Prostate gland (tissue), 2 donors: ENCODE results near the gene SPATA31D1. TPM values are rescaled to one million over a fixed set of nuclear protein-coding genes. Genes with fewer than 3 reads are reported as not detected.
"Not testable (repeated sequence)": the region's sequence is repeated elsewhere in the genome, so short reads cannot be mapped to it uniquely, and the experiment has no call there.

Experiments used
- DNase-seq: peaks from one replicate; pipeline ENCODE4 v3.0.0-alpha.2; 2019; ENCODE audit warnings: low spot score
- H3K27ac ChIP-seq, 2 donors: fragments of 200-600 bp; sonication (generic); 2 replicates each; pipeline ENCODE4 v1.5.1; 2017 to 2019
- H3K27me3 ChIP-seq: fragments of 200-600 bp; sonication (generic); replicated peaks from 2 replicates; pipeline ENCODE4 v1.5.1; 2019; ENCODE audit not compliant: insufficient read depth
- H3K36me3 ChIP-seq, 2 donors: fragments of 200-600 bp; sonication (generic); 1 replicate in 1 of 2; 2 replicates in 1 of 2; pipeline versions ENCODE4 v1.5.1 to v1.8.1; 2017 to 2019
- H3K4me1 ChIP-seq: fragments of 200-600 bp; sonication (generic); replicated peaks from 2 replicates; pipeline ENCODE4 v1.5.1; 2019
- H3K4me3 ChIP-seq, 2 donors: fragments of 200-600 bp; sonication (generic); 2 replicates each; pipeline ENCODE4 v1.5.1; 2017 to 2019
- H3K9me3 ChIP-seq: fragments of 200-600 bp; sonication (generic); 2 replicates; pipeline ENCODE4 v1.5.1; 2017
- POLR2A ChIP-seq: fragments of 450-650 bp; IDR thresholded peaks from one replicate; pipeline ENCODE4 v1.6.1; 2016; ENCODE audit warnings: antibody characterized with exemption, mild to moderate bottlenecking
- POLR2AphosphoS5 ChIP-seq: sonication (generic); formaldehyde crosslinking; IDR thresholded peaks from one replicate; pipeline ENCODE4 v1.6.1; 2017; ENCODE audit warnings: antibody characterized with exemption
- WGBS: methylation state at CpG from one replicate; pipeline ENCODE4 v1.1.5; 2018; 5-methylcytosine and 5-hydroxymethylcytosine counted together
- intact Hi-C: fragments of 100-400 bp; cut with DNase I; formaldehyde crosslinking; loops from one replicate; pipeline ENCODE4 v1.14.2; 2022
- total RNA-seq, 2 donors: library from RNA; depleted of rRNA; stranded (reverse); fragments of >200 nt; gene quantifications; one replicate each; pipeline ENCODE4 v1.1.0, GENCODE V29; 2016
- TF ChIP-seq, protein P1 (sequence below), 4 experiments: fragments of 200-600 bp in 2 of 4; fragments of 450-650 bp in 2 of 4; sonication (generic) in 2 of 4; IDR thresholded peaks; 1 replicate in 3 of 4; 2 replicates in 1 of 4; pipeline ENCODE4 v1.5.1; 2016 to 2019; ENCODE audit warnings: antibody characterized with exemption in 4 of 4, mild to moderate bottlenecking in 2 of 4, moderate library complexity in 2 of 4

The SPATA31D1 gene
- 1 to 10 TPM in 1 of 2 donors, not detected in 1; 2.0 TPM for total RNA-seq

- H3K36me3 ChIP-seq, DNase-seq, H3K27ac ChIP-seq, H3K4me1 ChIP-seq, intact Hi-C loops, H3K4me3 ChIP-seq, H3K27me3 ChIP-seq, H3K9me3 ChIP-seq: not testable (repeated sequence)
- 96% methylated on average over 1 of the region's 1 CpG for WGBS
Observed at GRCh38 chr9:81988472-81988871, at the start of gene SPATA31D1. SPATA31D1 (plus strand) TSS chr9:81988772; CDS start chr9:81988819, 47 bp downstream.

DNA sequence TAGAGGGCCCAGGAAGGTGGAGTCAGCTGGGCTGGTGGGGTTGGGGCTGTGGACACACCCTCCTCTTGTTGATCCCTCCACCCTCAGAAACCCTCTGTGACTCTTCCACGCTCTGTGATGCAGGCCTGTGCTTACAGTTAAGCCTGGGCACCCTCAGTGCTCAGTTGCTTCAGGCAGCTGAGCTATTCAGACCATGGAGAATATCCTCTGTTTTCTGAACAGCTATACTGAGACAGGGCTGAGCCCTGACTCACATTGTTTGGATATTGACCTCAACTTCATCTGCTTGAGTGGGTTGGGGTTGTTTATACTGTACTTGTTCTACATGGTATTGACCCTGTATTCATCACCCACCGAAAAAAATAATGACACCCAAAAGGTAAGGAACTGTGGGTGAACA lies 45.2 kb upstream of the SPATA31D1 start, which contains the start of gene SPATA31D3:
TSS of gene SPATA31D3 (plus strand) at position 108 of the 400 bp plus-strand sequence. CDS start at position 194, 86 bp downstream.
- WGBS = no CpG with 5 or more reads among the region's 2 CpGs
- intact Hi-C loops, H3K4me1 ChIP-seq, DNase-seq, H3K27ac ChIP-seq, H3K4me3 ChIP-seq, H3K27me3 ChIP-seq, H3K9me3 ChIP-seq, H3K36me3 ChIP-seq: not testable (repeated sequence)

- no CpG with 5 or more reads among the region's 3 CpGs for WGBS
- H3K4me3 ChIP-seq, intact Hi-C loops, H3K27me3 ChIP-seq, H3K36me3 ChIP-seq, DNase-seq, H3K9me3 ChIP-seq, H3K27ac ChIP-seq, H3K4me1 ChIP-seq: not testable (repeated sequence)
Observed at GRCh38 chr9:81948650-81949049, 39.9 kb upstream of the SPATA31D1 start.

GRCh38 chr9:81953096-81953495 lies 35.5 kb upstream of the SPATA31D1 start:
- Histone ChIP-seq H3K27ac (no peak overlapping the region), H3K9me3 (no peaks in the 10 kb centered on the region), H3K36me3 (no peaks in the 10 kb centered on the region), H3K4me3 (no peak overlapping the region), H3K27me3 (no peaks in the 10 kb centered on the region), H3K4me1 (no peaks in the 10 kb centered on the region)
- TF ChIP-seq POLR2A = no peak
- TF ChIP-seq, protein P1, sequence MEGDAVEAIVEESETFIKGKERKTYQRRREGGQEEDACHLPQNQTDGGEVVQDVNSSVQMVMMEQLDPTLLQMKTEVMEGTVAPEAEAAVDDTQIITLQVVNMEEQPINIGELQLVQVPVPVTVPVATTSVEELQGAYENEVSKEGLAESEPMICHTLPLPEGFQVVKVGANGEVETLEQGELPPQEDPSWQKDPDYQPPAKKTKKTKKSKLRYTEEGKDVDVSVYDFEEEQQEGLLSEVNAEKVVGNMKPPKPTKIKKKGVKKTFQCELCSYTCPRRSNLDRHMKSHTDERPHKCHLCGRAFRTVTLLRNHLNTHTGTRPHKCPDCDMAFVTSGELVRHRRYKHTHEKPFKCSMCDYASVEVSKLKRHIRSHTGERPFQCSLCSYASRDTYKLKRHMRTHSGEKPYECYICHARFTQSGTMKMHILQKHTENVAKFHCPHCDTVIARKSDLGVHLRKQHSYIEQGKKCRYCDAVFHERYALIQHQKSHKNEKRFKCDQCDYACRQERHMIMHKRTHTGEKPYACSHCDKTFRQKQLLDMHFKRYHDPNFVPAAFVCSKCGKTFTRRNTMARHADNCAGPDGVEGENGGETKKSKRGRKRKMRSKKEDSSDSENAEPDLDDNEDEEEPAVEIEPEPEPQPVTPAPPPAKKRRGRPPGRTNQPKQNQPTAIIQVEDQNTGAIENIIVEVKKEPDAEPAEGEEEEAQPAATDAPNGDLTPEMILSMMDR (IDR thresholded peaks at IDR 0.05) = no peak
- no peak for TF ChIP-seq POLR2AphosphoS5
- intact Hi-C loops = no loop called here
- 88% methylated on average over 1 of the region's 1 CpG for WGBS
- no peak for DNase-seq

DNA sequence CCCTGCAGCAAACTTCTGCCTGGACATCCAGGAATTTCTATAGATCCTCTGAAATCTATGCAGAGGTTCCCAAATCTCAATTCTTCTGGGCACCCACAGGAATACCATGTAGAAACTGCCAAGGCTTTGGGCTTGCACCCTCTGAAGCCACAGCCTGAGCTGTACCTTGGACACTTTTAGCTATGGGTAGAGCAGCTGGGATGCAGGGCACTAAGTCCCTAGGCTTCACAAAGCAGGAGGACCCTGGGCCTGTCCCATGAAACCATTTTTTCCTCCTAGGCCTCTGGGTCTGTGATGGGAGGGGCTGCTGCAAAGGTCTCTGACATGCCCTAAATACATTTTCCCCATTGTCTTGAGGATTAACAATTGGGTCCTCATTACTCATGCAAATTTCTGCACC lies 32.9 kb upstream of the SPATA31D1 start:
- no peak overlapping the region for H3K4me3 ChIP-seq
- H3K4me1 ChIP-seq = no peaks in the 10 kb centered on the region
- no peaks in the 10 kb centered on the region for H3K36me3 ChIP-seq
- H3K27ac ChIP-seq = no peak overlapping the region
- no peak for DNase-seq
- TF ChIP-seq POLR2A (no peak), POLR2AphosphoS5 (no peak)
- TF ChIP-seq, protein P1 (IDR thresholded peaks at IDR 0.05) = no peak
- H3K9me3 ChIP-seq = no peaks in the 10 kb centered on the region
- intact Hi-C loops = no loop called here
- no peaks in the 10 kb centered on the region for H3K27me3 ChIP-seq

DNA sequence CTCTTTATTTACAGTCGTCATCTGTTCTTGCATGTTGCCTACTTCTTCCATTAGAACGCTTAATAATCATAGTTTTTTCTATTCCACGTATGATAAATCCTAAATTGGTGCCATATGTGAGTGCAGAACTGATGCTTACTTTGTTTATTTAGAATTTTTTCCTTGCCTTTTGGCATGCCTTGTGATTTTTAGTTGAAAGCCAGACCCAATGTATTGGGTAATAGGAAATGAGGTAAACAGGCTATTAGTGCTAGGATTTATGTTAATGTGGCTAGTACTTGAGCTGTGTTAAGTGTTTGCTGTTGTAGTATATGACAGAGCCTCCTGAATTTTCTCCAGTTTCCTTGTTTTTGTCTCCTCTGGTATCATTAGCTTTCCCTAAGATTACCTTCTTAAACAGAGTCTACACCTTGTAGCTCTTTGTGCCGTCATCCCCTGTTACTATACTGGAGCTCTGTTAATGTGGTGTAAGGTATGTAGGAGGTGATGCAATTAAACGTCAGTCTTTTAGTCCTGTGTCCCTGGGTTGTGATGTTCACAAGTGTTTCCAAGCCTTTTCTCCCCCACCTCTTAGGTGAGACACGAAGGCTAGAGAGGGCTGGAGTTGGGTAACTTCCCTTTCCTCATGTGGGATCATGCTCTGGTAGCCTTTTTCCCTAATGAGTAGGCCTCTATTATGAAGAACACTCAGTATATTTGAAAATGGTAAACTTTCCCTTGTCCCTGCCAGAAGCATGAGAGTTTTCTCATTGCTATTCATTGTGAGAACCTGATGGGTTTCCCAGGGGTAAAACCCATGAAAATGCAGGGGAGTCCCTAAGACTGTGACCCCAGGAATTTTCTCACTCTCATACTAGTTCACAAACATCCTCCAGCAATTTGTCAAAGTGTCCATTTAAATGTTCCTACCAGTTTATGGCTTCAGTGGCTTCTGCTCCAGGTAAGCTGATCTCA lies 24.1 kb upstream of the SPATA31D1 start:
- WGBS = 89% methylated on average over 6 of the region's 6 CpGs
- H3K27ac ChIP-seq = no peak overlapping the region
- H3K27me3 ChIP-seq = no peaks in the 10 kb centered on the region
- intact Hi-C loops = no loop called here
- no peaks in the 10 kb centered on the region for H3K9me3 ChIP-seq
- TF ChIP-seq, protein P1 (IDR thresholded peaks at IDR 0.05) = no peak
- no peak for TF ChIP-seq POLR2A
- no peak for TF ChIP-seq POLR2AphosphoS5
- no peaks in the 10 kb centered on the region for H3K4me1 ChIP-seq
- no peak overlapping the region for H3K4me3 ChIP-seq
- no peaks in the 10 kb centered on the region for H3K36me3 ChIP-seq
- no peak for DNase-seq
